ENCODE results near the gene TIMP2.

DNA sequence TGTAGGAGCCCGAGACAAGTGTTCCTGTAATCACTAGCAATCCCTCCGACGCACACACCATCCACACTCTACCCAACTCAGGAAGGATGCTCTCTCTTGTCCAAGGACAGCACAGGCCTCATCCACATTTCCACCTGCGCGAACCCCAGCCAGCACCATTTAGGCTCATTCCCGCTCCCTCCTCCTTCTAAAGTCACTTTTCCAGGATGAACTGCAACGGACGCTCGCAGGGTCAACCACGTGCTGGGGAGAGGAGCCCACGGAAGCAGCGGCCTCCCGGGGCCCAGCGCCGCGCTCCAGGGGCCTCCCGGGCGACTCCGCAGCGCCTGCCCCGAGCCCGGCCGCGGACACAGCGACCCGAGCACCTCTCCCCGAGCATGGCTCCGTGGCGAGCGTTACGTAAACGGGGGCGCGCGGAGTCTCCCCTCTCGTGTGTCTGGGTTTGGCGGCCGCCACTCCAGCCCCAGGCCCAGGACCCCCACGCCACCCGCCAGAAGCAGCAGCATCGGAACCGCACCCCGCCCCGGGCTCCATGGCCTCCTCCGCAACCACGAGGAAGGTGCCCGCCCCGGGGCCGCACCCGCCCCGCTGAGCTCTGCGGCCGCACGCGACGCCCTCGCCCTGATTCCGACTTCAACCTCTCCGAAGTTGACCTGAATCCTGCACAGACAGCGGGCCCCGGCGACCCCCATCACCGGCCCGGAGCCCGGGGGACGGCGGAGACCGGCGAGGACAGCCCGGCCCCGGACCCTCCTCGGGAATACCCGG, 85.2 kb downstream of the TIMP2 start:
- TF ChIP-seq, protein P1, sequence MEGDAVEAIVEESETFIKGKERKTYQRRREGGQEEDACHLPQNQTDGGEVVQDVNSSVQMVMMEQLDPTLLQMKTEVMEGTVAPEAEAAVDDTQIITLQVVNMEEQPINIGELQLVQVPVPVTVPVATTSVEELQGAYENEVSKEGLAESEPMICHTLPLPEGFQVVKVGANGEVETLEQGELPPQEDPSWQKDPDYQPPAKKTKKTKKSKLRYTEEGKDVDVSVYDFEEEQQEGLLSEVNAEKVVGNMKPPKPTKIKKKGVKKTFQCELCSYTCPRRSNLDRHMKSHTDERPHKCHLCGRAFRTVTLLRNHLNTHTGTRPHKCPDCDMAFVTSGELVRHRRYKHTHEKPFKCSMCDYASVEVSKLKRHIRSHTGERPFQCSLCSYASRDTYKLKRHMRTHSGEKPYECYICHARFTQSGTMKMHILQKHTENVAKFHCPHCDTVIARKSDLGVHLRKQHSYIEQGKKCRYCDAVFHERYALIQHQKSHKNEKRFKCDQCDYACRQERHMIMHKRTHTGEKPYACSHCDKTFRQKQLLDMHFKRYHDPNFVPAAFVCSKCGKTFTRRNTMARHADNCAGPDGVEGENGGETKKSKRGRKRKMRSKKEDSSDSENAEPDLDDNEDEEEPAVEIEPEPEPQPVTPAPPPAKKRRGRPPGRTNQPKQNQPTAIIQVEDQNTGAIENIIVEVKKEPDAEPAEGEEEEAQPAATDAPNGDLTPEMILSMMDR (IDR thresholded peaks at IDR 0.05), result no peak
- no peak for TF ChIP-seq POLR2A (IDR thresholded peaks at IDR 0.05)

Measured in heart left ventricle (tissue), 13 donors.